Prostate gland (tissue), 2 donors: ENCODE results near the gene MCC.

Experiments used
- POLR2AphosphoS5 ChIP-seq: sonication (generic); formaldehyde crosslinking; IDR thresholded peaks from one replicate; pipeline ENCODE4 v1.6.1; 2017; ENCODE audit warnings: antibody characterized with exemption
- TF ChIP-seq, protein P1 (sequence below), 4 experiments: fragments of 200-600 bp in 2 of 4; fragments of 450-650 bp in 2 of 4; sonication (generic) in 2 of 4; IDR thresholded peaks; 1 replicate in 3 of 4; 2 replicates in 1 of 4; pipeline ENCODE4 v1.5.1; 2016 to 2019; ENCODE audit warnings: antibody characterized with exemption in 4 of 4, mild to moderate bottlenecking in 2 of 4, moderate library complexity in 2 of 4

DNA sequence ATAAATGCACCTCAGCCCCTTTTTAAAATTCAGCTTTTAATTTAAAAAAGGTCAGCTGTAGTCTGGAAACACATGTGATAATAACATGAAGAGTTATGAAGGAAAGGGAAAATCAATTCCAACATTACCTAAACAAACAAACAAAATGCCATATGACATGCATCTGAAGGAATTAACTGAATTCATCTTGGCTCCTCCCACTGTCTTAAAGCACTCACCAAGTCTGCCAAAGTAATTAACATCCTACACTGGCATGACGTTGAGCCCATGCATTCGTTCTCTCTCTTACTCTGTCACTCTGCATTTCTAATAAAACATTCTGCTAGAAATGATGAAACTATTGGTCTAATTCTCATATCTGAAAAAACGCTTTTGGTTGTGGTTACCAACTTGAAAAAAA lies 91.2 kb downstream of the MCC start:
- TF ChIP-seq, protein P1, sequence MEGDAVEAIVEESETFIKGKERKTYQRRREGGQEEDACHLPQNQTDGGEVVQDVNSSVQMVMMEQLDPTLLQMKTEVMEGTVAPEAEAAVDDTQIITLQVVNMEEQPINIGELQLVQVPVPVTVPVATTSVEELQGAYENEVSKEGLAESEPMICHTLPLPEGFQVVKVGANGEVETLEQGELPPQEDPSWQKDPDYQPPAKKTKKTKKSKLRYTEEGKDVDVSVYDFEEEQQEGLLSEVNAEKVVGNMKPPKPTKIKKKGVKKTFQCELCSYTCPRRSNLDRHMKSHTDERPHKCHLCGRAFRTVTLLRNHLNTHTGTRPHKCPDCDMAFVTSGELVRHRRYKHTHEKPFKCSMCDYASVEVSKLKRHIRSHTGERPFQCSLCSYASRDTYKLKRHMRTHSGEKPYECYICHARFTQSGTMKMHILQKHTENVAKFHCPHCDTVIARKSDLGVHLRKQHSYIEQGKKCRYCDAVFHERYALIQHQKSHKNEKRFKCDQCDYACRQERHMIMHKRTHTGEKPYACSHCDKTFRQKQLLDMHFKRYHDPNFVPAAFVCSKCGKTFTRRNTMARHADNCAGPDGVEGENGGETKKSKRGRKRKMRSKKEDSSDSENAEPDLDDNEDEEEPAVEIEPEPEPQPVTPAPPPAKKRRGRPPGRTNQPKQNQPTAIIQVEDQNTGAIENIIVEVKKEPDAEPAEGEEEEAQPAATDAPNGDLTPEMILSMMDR (IDR thresholded peaks at IDR 0.05) = no peak
- no peak for TF ChIP-seq POLR2AphosphoS5
